Suprapubic skin (tissue), 4 donors: ENCODE results near the gene LRRC55. TPM values are rescaled to one million over a fixed set of nuclear protein-coding genes. Genes with fewer than 3 reads are reported as not detected.

Experiments
- DNase-seq, 2 donors: peaks; one replicate each; pipeline ENCODE4 v3.0.0-alpha.2; 2019; ENCODE audit warnings: low spot score in 2 of 2
- H3K27ac ChIP-seq: fragments of 200-600 bp; sonication (generic); one replicate; pipeline ENCODE4 v1.5.1; 2019
- H3K27me3 ChIP-seq: fragments of 200-600 bp; sonication (generic); one replicate; pipeline ENCODE4 v1.5.1; 2019
- H3K36me3 ChIP-seq: fragments of 200-600 bp; sonication (generic); one replicate; pipeline ENCODE4 v1.5.1; 2019
- H3K4me1 ChIP-seq: fragments of 200-600 bp; sonication (generic); one replicate; pipeline ENCODE4 v1.5.1; 2019
- H3K4me3 ChIP-seq: fragments of 200-600 bp; sonication (generic); one replicate; pipeline ENCODE4 v1.5.1; 2019; ENCODE audit warnings: mild to moderate bottlenecking
- H3K9me3 ChIP-seq: fragments of 200-600 bp; sonication (generic); one replicate; pipeline ENCODE4 v1.5.1; 2019
- EP300 ChIP-seq: sonication (generic); formaldehyde crosslinking; IDR thresholded peaks from one replicate; pipeline ENCODE4 v1.6.1; 2017; ENCODE audit warnings: antibody characterized with exemption
- POLR2A ChIP-seq, 2 donors: fragments of 450-650 bp; IDR thresholded peaks; one replicate each; pipeline ENCODE4 v1.6.1; 2017; ENCODE audit warnings: antibody characterized with exemption in 2 of 2, mild to moderate bottlenecking in 2 of 2, moderate library complexity in 2 of 2
- POLR2AphosphoS5 ChIP-seq, 3 donors: sonication (generic); formaldehyde crosslinking; IDR thresholded peaks; one replicate each; pipeline ENCODE4 v1.6.1; 2017; ENCODE audit warnings: antibody characterized with exemption in 3 of 3
- WGBS: methylation state at CpG from one replicate; pipeline ENCODE4 v1.1.5; 2018; 5-methylcytosine and 5-hydroxymethylcytosine counted together
- total RNA-seq, 4 donors: library from RNA; depleted of rRNA; stranded (reverse); fragments of >200 nt; gene quantifications; one replicate each; pipeline ENCODE4 v1.1.0, GENCODE V29; 2016
- TF ChIP-seq, protein P1 (sequence below), 2 donors: fragments of 200-600 bp in 1 of 2; fragments of 450-650 bp in 1 of 2; sonication (generic) in 1 of 2; IDR thresholded peaks; one replicate each; pipeline ENCODE4 v1.5.1; 2016 to 2019; ENCODE audit warnings: antibody characterized with exemption in 2 of 2, mild to moderate bottlenecking in 1 of 2, moderate library complexity in 1 of 2

The LRRC55 gene
- total RNA-seq, 4 donors from 2014 or later = 0.08 to 0.24 (median 0.17) TPM; not detected in 1

DNA sequence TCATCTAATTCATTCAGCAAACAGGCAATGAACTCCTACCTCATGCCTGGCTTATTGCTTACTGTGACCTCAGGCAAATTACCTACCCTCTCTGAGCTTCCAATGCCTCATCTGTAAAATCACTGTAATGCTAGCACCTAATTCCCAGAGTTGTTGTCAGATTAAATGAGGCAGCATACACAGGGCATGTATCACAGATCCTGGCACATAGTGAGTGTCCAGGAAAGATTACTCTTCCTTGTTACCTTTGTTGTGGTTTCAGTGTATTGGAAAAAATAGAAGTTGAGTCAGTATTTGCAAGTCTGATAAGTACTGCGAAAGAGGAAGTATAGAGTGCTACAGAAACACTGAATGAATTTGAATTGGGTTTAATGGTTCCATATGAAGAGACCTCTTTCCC is 26.4 kb upstream of the LRRC55 start:
- no peak overlapping the region for H3K27ac ChIP-seq
- peaks cover 10% of the 10 kb centered on the region for H3K27me3 ChIP-seq
- H3K36me3 ChIP-seq = no peaks in the 10 kb centered on the region
- no peaks in the 10 kb centered on the region for H3K4me1 ChIP-seq
- H3K4me3 ChIP-seq = no peak overlapping the region
- H3K9me3 ChIP-seq = no peaks in the 10 kb centered on the region
- TF ChIP-seq, protein P1, sequence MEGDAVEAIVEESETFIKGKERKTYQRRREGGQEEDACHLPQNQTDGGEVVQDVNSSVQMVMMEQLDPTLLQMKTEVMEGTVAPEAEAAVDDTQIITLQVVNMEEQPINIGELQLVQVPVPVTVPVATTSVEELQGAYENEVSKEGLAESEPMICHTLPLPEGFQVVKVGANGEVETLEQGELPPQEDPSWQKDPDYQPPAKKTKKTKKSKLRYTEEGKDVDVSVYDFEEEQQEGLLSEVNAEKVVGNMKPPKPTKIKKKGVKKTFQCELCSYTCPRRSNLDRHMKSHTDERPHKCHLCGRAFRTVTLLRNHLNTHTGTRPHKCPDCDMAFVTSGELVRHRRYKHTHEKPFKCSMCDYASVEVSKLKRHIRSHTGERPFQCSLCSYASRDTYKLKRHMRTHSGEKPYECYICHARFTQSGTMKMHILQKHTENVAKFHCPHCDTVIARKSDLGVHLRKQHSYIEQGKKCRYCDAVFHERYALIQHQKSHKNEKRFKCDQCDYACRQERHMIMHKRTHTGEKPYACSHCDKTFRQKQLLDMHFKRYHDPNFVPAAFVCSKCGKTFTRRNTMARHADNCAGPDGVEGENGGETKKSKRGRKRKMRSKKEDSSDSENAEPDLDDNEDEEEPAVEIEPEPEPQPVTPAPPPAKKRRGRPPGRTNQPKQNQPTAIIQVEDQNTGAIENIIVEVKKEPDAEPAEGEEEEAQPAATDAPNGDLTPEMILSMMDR (IDR thresholded peaks at IDR 0.05) = no peak
- no peak for TF ChIP-seq EP300
- TF ChIP-seq POLR2A (IDR thresholded peaks at IDR 0.05) = no peak
- TF ChIP-seq POLR2AphosphoS5 (IDR thresholded peaks at IDR 0.05) = no peak
- DNase-seq = no peak
- WGBS = 88% methylated on average over 1 of the region's 1 CpG

DNA sequence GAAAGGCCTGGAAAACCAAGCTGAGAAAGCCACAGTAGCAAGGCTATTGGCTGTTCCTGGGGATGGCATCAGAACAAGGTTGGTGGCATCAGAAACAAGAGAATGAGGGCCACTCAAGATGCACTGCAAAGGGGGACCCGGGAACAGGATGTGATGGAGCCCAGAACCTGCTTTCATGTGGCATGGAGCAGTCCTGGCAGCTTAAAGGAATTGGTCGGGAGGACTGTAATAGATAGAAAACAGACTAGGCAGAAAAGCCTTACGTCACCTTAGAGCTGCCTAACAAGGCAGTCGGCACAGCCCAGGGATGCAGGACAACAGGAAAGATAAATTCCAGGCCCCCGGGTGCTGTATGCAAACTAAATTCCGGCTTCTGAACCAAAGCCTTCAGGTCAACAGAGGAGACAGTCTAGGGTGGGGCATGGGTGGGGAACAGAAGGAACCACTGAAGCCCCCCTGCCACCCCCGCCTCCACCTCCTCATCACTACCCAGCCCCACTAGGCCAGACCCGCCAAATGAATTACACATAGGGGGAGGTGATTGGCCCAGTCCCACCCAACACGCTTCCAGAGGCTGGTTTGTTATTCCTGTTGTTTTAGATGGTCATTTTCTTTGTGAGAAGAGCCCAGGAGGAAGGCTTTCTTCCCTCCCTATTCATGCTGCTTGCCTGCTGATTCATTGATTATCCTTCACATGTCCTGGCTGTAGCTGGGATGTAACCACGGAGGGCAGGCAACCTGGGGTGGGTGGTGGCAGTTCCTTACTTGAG is 25.7 kb upstream of the LRRC55 start:
- H3K9me3 ChIP-seq = no peaks in the 10 kb centered on the region
- WGBS = 58% methylated on average over 10 of the region's 10 CpGs
- H3K36me3 ChIP-seq = no peaks in the 10 kb centered on the region
- no peak for TF ChIP-seq POLR2A (IDR thresholded peaks at IDR 0.05)
- TF ChIP-seq, protein P1 (IDR thresholded peaks at IDR 0.05) = no peak
- TF ChIP-seq POLR2AphosphoS5 (IDR thresholded peaks at IDR 0.05) = no peak
- no peak for TF ChIP-seq EP300
- no peak for DNase-seq
- no peak overlapping the region for H3K4me3 ChIP-seq
- peaks cover 10% of the 10 kb centered on the region for H3K27me3 ChIP-seq
- H3K4me1 ChIP-seq = no peaks in the 10 kb centered on the region
- no peak overlapping the region for H3K27ac ChIP-seq

DNA sequence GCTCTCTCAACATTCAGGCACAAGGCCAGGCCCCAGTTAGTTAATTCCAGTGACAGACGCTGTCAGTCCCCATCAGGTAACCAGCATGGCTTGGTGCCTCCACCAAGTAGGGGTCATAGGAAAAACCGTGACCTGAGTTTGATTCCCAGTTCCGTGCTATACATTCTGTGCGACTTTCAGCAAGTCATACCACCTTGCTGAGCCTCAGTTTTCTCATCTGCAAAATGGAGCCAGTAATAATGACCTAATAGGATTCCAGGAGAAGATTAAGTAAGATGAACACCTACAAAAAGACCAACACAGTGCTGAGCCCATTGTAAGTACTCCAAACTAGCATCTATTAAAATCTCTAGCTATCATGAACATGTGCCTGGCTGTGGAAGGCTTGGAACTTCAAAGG is 24.8 kb upstream of the LRRC55 start:
- Histone ChIP-seq H3K4me1 (no peaks in the 10 kb centered on the region), H3K4me3 (no peak overlapping the region), H3K36me3 (no peaks in the 10 kb centered on the region), H3K27me3 (peaks cover 10% of the 10 kb centered on the region), H3K27ac (no peak overlapping the region), H3K9me3 (no peaks in the 10 kb centered on the region)
- TF ChIP-seq POLR2AphosphoS5 (IDR thresholded peaks at IDR 0.05) (no peak), POLR2A (IDR thresholded peaks at IDR 0.05) (no peak), EP300 (no peak)
- TF ChIP-seq, protein P1 (IDR thresholded peaks at IDR 0.05) = no peak
- DNase-seq = no peak
- WGBS = 96% methylated on average over 4 of the region's 4 CpGs

DNA sequence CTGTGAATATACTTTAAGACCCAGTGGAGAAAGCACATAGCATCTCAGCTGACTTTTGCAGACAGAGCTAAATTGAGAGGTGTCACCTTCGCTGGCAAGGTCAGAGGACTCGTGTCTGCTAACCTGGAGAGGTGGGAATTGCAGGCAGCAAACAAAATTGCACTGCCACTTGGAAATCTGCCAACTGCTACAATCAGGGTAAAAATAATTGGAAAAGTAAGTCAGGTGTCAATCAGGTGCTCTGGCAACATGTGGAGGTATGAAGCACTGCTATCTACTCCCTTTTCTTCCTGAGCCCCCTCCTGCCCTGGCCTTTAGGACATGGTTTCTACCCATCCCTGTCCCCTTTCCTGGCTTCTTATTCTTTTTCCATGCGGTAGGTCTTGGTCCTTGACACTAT is 24.1 kb upstream of the LRRC55 start:
- DNase-seq = no peak
- H3K36me3 ChIP-seq = no peaks in the 10 kb centered on the region
- no peak overlapping the region for H3K4me3 ChIP-seq
- 76% methylated on average over 2 of the region's 3 CpGs for WGBS
- TF ChIP-seq POLR2AphosphoS5 (IDR thresholded peaks at IDR 0.05) = no peak
- TF ChIP-seq, protein P1 (IDR thresholded peaks at IDR 0.05) = no peak
- TF ChIP-seq EP300 = no peak
- no peak for TF ChIP-seq POLR2A (IDR thresholded peaks at IDR 0.05)
- H3K4me1 ChIP-seq = no peaks in the 10 kb centered on the region
- no peak overlapping the region for H3K27ac ChIP-seq
- H3K27me3 ChIP-seq = peaks cover 10% of the 10 kb centered on the region
- no peaks in the 10 kb centered on the region for H3K9me3 ChIP-seq

DNA sequence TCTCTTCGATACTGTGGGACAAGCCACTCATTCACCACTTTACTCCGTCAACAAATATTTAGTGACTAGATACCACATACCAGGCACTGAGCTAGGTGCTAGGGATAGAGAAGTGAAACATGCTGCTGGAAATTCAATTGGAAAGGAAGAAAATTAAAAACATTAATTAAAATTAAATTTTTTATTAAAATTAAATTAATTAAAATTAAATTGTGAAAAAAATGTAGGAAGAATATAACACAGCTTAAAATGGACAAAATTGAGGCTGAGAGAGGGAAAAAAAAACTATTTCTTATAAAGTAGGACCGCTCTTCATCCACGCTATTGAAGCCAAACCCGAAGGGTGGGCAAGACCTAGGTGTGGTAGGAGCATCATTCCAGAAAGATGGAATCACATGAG is 23.6 kb upstream of the LRRC55 start:
- H3K4me3 ChIP-seq = no peak overlapping the region
- H3K27me3 ChIP-seq = peaks cover 10% of the 10 kb centered on the region
- no peak overlapping the region for H3K27ac ChIP-seq
- H3K36me3 ChIP-seq = no peaks in the 10 kb centered on the region
- peaks cover 3% of the 10 kb centered on the region for H3K4me1 ChIP-seq
- no peaks in the 10 kb centered on the region for H3K9me3 ChIP-seq
- TF ChIP-seq, protein P1 (IDR thresholded peaks at IDR 0.05) = no peak
- TF ChIP-seq POLR2A (IDR thresholded peaks at IDR 0.05) = no peak
- TF ChIP-seq POLR2AphosphoS5 (IDR thresholded peaks at IDR 0.05) = no peak
- TF ChIP-seq EP300 = no peak
- no peak for DNase-seq
- WGBS = 94% methylated on average over 5 of the region's 5 CpGs
